HUES48 (cell line): Measurements from ENCODE around the gene RASGRF2.
"Not testable (repeated sequence)": the region's sequence is repeated elsewhere in the genome, so short reads cannot be mapped to it uniquely, and the experiment has no call there.

Source experiments
- H3K27ac ChIP-seq: one replicate; pipeline ENCODE4 v1.7.0; 2013; ENCODE audit warnings: low read depth, low read length, inconsistent platforms
- H3K27me3 ChIP-seq: 2 replicates; pipeline ENCODE4 v1.6.1; 2013; ENCODE audit warnings: mild to moderate bottlenecking, low read length; ENCODE audit not compliant: control insufficient read depth, insufficient read depth
- H3K36me3 ChIP-seq: 2 replicates; pipeline ENCODE4 v1.6.1; 2013; ENCODE audit warnings: low read length; ENCODE audit not compliant: control insufficient read depth, insufficient read depth
- H3K4me1 ChIP-seq: 2 replicates; pipeline ENCODE4 v1.6.1; 2013; ENCODE audit warnings: mild to moderate bottlenecking, low read length; ENCODE audit not compliant: control insufficient read depth, insufficient read depth
- H3K4me3 ChIP-seq: 2 replicates; pipeline ENCODE4 v1.5.1; 2013; ENCODE audit warnings: mild to moderate bottlenecking, low read depth, low read length
- H3K9ac ChIP-seq: 2 replicates; pipeline ENCODE4 v1.6.1; 2013; ENCODE audit warnings: mild to moderate bottlenecking, low read depth, low read length, moderate library complexity
- H3K9me3 ChIP-seq: 2 replicates; pipeline ENCODE4 v1.6.1; 2013; ENCODE audit warnings: low read length; ENCODE audit not compliant: control insufficient read depth, insufficient read depth

The RASGRF2 gene

DNA sequence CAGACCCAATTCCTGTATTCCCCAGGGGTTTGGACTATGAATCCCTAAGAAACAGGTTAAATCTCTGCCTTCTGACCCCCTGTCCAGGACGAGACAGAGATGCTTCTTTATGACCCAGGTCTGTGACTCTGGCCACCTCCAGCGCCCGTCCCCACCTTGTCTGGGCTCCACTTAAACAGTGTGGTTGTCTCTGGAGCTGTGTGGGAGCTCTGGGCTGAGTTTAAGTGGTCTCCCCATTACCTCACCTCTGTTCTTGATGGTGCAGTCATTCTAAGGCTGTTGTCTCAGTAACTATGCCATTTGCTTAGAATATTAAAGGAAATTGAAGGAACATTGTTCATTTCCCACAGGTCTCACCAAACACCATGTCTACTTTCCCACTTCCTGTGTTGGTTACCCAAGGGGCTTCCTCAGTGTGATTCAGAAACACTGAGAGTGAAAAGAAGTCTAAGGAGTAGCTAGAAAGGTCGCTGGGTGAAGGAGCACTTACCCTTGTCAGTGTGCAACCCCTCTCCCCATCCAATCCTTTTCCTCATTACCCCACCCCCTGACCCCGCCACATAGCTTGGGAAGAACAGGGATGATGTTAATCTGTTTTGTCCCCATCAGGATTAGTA, 145.2 kb downstream of the RASGRF2 start:
- Histone ChIP-seq H3K27ac (no peak overlapping the region), H3K36me3 (peaks cover 1% of the 10 kb centered on the region; the same call in 1 of the 2 replicates), H3K4me3 (no peak overlapping the region), H3K9ac (no peak overlapping the region), H3K4me1 (no peaks in the 10 kb centered on the region), H3K9me3 (no peaks in the 10 kb centered on the region), H3K27me3 (no peaks in the 10 kb centered on the region)

DNA sequence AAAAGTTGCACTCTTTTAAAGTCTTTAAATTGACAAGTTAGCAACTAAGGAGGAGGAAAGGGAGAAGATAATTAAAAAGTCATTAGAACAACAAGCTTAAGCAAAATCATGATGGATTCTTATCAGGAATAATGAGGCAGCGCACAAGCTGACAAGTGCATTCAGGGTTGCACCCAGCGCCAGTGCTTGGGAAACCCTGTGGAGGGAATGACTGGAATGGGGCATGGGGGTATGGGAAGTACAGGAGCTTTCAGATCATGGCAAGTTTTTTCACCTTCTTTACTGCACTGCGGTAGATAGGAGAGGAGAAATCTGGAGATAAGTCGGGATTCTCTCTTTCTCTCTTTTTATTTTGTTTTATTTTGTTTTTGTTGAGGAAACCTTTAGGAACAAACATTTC, 155.1 kb downstream of the RASGRF2 start:
- Histone ChIP-seq H3K36me3 (peaks cover 40% of the 10 kb centered on the region), H3K4me3 (no peak overlapping the region), H3K4me1 (no peaks in the 10 kb centered on the region), H3K27ac (no peak overlapping the region), H3K9ac (no peak overlapping the region), H3K27me3 (no peaks in the 10 kb centered on the region), H3K9me3 (no peaks in the 10 kb centered on the region)

- H3K4me3 ChIP-seq, result no peak overlapping the region
- H3K36me3 ChIP-seq, result peaks cover 39% of the 10 kb centered on the region
- H3K27ac ChIP-seq, result no peak overlapping the region
- no peaks in the 10 kb centered on the region for H3K9me3 ChIP-seq
- no peaks in the 10 kb centered on the region for H3K4me1 ChIP-seq
- no peaks in the 10 kb centered on the region for H3K27me3 ChIP-seq
- no peak overlapping the region for H3K9ac ChIP-seq
These were observed 157.4 kb downstream of the RASGRF2 start for GRCh38 chr5:81117566-81117965.

DNA sequence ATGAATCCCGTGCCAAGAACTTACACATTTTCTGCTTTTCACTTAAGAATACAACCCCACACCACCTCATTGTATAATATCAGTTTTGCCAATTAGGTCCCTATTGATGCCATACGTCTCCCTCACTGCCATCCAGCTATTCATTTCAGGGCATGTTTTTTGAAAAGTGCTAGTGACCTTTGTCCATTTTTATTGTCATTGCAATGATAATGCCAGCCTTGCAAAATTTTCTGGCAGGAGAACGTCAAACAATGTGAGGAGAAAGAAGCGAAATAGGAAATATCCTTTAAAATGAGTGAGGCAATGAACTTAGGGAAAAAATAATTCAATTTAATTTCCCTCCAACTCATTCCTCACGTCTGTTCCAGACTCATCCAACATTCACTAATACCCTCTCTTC, 161.1 kb downstream of the RASGRF2 start:
- H3K9me3 ChIP-seq, result no peaks in the 10 kb centered on the region
- H3K27ac ChIP-seq, result no peak overlapping the region
- no peaks in the 10 kb centered on the region for H3K4me1 ChIP-seq
- H3K36me3 ChIP-seq, result peaks cover 39% of the 10 kb centered on the region
- no peaks in the 10 kb centered on the region for H3K27me3 ChIP-seq
- H3K9ac ChIP-seq, result no peak overlapping the region
- H3K4me3 ChIP-seq, result no peak overlapping the region

DNA sequence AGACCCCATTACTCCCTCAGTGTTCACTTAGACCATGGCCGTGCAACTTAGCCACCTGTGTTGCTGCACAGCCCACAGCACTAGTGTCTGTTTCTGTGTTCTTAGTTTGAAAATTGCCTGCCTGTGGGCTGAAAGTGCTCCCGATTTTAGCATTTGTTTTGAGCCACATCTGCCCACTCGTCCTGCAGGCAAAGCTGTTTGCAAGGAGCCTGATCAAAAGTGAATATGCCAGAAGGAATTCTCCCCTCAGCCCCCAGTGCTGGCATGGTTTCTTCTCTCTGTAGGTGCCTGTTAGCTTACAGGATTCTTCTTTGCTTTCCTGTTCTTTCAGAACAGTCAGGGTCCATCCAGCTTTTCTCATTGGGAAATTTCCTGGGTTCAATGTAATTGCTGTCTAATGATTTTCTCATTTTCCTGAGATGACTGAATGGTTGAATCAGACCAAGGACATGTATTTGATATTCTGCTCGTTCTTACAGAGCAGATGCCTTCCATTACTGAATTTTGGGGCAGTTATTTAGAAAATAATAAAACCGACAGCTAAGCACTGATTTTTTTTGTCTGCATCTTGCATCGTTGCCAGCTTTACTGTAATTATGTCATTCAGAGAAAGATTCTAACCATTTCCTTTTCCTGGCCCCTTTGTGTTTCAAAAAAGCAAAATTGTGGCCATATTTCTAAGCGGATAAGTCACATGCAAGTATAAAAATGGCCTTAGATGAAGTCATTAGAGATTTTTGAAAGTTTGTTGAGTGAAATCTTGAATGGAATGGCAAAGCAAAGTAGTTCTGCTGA, 161.9 kb downstream of the RASGRF2 start:
- H3K27me3 ChIP-seq, result no peaks in the 10 kb centered on the region
- peak overlapping the region; percentile 12 for H3K27ac ChIP-seq
- H3K4me1 ChIP-seq, result no peaks in the 10 kb centered on the region
- no peak overlapping the region for H3K9ac ChIP-seq
- H3K36me3 ChIP-seq, result peaks cover 41% of the 10 kb centered on the region
- H3K9me3 ChIP-seq, result no peaks in the 10 kb centered on the region
- H3K4me3 ChIP-seq, result no peak overlapping the region

GRCh38 chr5:81124689-81125088, 164.5 kb downstream of the RASGRF2 start:
- H3K4me3 ChIP-seq, H3K27ac ChIP-seq, H3K9me3 ChIP-seq, H3K4me1 ChIP-seq, H3K9ac ChIP-seq, H3K27me3 ChIP-seq: not testable (repeated sequence)
- peaks cover 21% of the 10 kb centered on the region for H3K36me3 ChIP-seq

GRCh38 chr5:81125959-81126358, 165.8 kb downstream of the RASGRF2 start:
- H3K36me3 ChIP-seq, result peaks cover 21% of the 10 kb centered on the region
- H3K27ac ChIP-seq, result no peak overlapping the region
- H3K9ac ChIP-seq, result no peak overlapping the region
- H3K27me3 ChIP-seq, result no peaks in the 10 kb centered on the region
- no peaks in the 10 kb centered on the region for H3K4me1 ChIP-seq
- H3K9me3 ChIP-seq, result no peaks in the 10 kb centered on the region
- no peak overlapping the region for H3K4me3 ChIP-seq

GRCh38 chr5:81128416-81128815, 168.3 kb downstream of the RASGRF2 start:
- peaks cover 18% of the 10 kb centered on the region for H3K36me3 ChIP-seq

GRCh38 chr5:81132381-81132780, 172.2 kb downstream of the RASGRF2 start:
- Histone ChIP-seq H3K4me1 (no peaks in the 10 kb centered on the region), H3K36me3 (no peaks in the 10 kb centered on the region; the same call in 1 of the 2 replicates), H3K9me3 (no peaks in the 10 kb centered on the region), H3K9ac (no peak overlapping the region), H3K4me3 (no peak overlapping the region), H3K27me3 (no peaks in the 10 kb centered on the region), H3K27ac (no peak overlapping the region)

More at GRCh38 chr5:81128416-81128815, 168.3 kb downstream of the RASGRF2 start:
- Histone ChIP-seq H3K27ac (no peak overlapping the region), H3K4me3 (no peak overlapping the region), H3K9ac (no peak overlapping the region), H3K4me1 (no peaks in the 10 kb centered on the region), H3K9me3 (no peaks in the 10 kb centered on the region), H3K27me3 (no peaks in the 10 kb centered on the region)

DNA sequence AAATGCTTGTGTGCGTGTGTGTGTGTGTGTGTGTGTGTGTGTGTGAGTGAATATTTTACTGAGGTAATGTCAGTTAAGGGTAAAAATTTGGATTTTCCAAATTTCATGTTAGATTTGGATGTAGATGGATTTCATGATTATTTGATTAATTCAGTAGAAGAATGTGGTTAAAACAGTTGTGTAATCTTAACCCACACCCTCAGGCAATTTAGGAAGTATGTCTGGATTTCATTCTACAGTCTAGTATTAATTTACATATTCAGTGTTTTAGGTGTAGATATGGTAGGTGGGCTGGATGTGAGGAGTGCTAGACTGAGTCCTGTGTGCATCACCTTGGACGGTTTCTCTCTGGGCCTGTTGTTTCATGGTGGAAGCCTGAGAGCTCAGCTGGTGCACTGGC, 173.9 kb downstream of the RASGRF2 start:
- no peaks in the 10 kb centered on the region for H3K9me3 ChIP-seq
- H3K36me3 ChIP-seq, result peaks cover 3% of the 10 kb centered on the region; the same call in 1 of the 2 replicates
- no peak overlapping the region for H3K27ac ChIP-seq
- no peak overlapping the region for H3K9ac ChIP-seq
- H3K27me3 ChIP-seq, result no peaks in the 10 kb centered on the region
- no peaks in the 10 kb centered on the region for H3K4me1 ChIP-seq
- no peak overlapping the region for H3K4me3 ChIP-seq

GRCh38 chr5:81134566-81134965, 174.4 kb downstream of the RASGRF2 start:
- Histone ChIP-seq H3K4me3 (no peak overlapping the region), H3K9ac (no peak overlapping the region), H3K27me3 (no peaks in the 10 kb centered on the region), H3K27ac (no peak overlapping the region), H3K36me3 (peaks cover 3% of the 10 kb centered on the region; the same call in 1 of the 2 replicates), H3K9me3 (no peaks in the 10 kb centered on the region), H3K4me1 (no peaks in the 10 kb centered on the region)
